B cell (primary cell): ENCODE measurements around the gene ELL.

ENCODE experiments used
- EZH2 ChIP-seq: IDR thresholded peaks from 2 replicates; pipeline ENCODE4 v1.6.1; 2012; ENCODE audit warnings: borderline replicate concordance, low read depth, mild to moderate bottlenecking, moderate library complexity, low read length; ENCODE audit not compliant: insufficient read depth, poor library complexity, severe bottlenecking
- TF ChIP-seq, protein P1 (sequence below): fragments of 200-600 bp; IDR thresholded peaks from one replicate; pipeline ENCODE4 v1.8.0; 2022; ENCODE audit warnings: antibody characterized with exemption, mild to moderate bottlenecking

DNA sequence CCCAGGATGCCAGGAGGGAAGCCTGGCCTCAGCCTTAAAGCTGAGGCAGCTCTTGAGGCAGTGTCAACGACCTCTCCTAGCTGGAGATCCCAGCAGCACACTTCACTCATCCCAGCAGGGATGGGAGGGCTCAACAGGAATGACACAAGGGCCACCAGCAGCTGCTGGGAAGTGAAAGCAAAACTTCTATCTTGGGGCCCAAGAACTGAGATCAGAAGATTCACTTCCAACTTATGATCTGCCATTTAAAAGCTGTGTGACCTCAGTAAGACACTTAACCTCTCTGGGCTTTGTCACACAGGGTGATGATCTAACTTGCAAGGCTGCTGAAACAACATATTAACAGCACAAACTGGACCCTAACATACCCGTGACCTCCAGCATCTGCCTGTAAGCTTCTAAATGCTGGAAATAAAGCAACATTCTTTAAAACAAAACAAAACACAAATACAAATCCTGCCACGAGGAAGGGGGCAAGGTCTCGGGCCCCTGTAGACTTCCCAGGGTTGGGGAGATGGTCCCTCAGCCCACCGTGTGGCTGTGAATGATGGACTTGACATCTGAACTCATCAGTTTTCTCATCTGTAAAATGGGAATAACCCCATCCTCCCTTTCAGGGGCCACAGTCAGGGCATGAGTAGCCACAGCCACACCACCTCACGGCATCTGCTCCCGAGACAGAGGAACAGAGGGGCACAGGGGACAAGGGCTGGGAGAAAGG is 22.7 kb downstream of the ELL start:
- TF ChIP-seq, protein P1, sequence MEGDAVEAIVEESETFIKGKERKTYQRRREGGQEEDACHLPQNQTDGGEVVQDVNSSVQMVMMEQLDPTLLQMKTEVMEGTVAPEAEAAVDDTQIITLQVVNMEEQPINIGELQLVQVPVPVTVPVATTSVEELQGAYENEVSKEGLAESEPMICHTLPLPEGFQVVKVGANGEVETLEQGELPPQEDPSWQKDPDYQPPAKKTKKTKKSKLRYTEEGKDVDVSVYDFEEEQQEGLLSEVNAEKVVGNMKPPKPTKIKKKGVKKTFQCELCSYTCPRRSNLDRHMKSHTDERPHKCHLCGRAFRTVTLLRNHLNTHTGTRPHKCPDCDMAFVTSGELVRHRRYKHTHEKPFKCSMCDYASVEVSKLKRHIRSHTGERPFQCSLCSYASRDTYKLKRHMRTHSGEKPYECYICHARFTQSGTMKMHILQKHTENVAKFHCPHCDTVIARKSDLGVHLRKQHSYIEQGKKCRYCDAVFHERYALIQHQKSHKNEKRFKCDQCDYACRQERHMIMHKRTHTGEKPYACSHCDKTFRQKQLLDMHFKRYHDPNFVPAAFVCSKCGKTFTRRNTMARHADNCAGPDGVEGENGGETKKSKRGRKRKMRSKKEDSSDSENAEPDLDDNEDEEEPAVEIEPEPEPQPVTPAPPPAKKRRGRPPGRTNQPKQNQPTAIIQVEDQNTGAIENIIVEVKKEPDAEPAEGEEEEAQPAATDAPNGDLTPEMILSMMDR, result no peak
- no peak for TF ChIP-seq EZH2
